ENCODE results near the gene VPS51. TPM values are rescaled to one million over a fixed set of nuclear protein-coding genes. Genes with fewer than 3 reads are reported as not detected.

The VPS51 gene
- polyA plus RNA-seq, 1 donor (not counting 4 experiments of a cell fraction or from before 2014, with no cell fraction given), result 43.1 TPM

DNA sequence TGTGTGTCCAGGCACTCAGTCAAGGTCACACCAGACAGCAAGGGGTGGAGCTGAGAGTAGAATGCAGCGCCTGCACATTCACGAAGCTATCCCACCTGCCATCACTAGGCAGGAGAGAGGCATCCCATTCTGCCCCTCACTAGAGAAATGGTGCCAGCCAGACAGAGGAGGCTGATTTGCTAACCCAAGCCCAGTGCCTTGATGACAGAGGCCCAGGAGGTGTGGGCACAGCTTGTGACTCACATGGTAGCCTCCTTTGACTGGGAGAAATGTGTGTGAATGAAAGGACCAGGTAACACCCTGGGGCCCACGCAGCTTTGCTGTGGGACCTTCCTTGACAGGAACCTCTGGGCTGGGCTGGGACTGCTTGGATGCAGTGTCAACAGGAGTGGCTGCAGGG is 32.5 kb upstream of the VPS51 start:
- H3K27ac ChIP-seq (ENCODE audit: control insufficient read depth, insufficient read depth, low read length), result no peak overlapping the region
- no peaks in the 10 kb centered on the region for H3K9me1 ChIP-seq (ENCODE audit: control insufficient read depth, extremely low read depth, insufficient read depth, low read length)
- no peaks in the 10 kb centered on the region for H4K20me1 ChIP-seq (ENCODE audit: control insufficient read depth, extremely low read depth, insufficient read depth, low read length)
- H3K9me3 ChIP-seq (ENCODE audit: control insufficient read depth, low read depth, low read length), result no peaks in the 10 kb centered on the region
- H3K27me3 ChIP-seq (ENCODE audit: control insufficient read depth, extremely low read depth, insufficient read depth, low read length), result no peaks in the 10 kb centered on the region
- no peak overlapping the region for H3K9ac ChIP-seq (ENCODE audit: control insufficient read depth, extremely low read depth, insufficient read depth, low read length)
- FAIRE-seq (no peak), DNase-seq (ENCODE audit: low read depth, low spot score) (no peak)
- no peaks in the 10 kb centered on the region for H3K4me1 ChIP-seq (ENCODE audit: control insufficient read depth, extremely low read depth, insufficient read depth, low read length)
- H3K79me2 ChIP-seq (ENCODE audit: control insufficient read depth, insufficient read depth, low read length), result no peaks in the 10 kb centered on the region
- TF ChIP-seq, protein P1, sequence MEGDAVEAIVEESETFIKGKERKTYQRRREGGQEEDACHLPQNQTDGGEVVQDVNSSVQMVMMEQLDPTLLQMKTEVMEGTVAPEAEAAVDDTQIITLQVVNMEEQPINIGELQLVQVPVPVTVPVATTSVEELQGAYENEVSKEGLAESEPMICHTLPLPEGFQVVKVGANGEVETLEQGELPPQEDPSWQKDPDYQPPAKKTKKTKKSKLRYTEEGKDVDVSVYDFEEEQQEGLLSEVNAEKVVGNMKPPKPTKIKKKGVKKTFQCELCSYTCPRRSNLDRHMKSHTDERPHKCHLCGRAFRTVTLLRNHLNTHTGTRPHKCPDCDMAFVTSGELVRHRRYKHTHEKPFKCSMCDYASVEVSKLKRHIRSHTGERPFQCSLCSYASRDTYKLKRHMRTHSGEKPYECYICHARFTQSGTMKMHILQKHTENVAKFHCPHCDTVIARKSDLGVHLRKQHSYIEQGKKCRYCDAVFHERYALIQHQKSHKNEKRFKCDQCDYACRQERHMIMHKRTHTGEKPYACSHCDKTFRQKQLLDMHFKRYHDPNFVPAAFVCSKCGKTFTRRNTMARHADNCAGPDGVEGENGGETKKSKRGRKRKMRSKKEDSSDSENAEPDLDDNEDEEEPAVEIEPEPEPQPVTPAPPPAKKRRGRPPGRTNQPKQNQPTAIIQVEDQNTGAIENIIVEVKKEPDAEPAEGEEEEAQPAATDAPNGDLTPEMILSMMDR (optimal IDR thresholded peaks at IDR 0.05 in 1 of 3, IDR thresholded peaks at IDR 0.05 in 1 of 3, conservative IDR thresholded peaks at IDR 0.05 in 1 of 3; ENCODE audit: extremely low read depth in 1 of 3, insufficient read depth in 2 of 3, low read length in 3 of 3), result no peak
- no peak for TF ChIP-seq EZH2 (IDR thresholded peaks at IDR 0.05; ENCODE audit: low read length)
- H2AFZ ChIP-seq (ENCODE audit: control insufficient read depth, low read length), result no peak overlapping the region
- dilution Hi-C loops (cut with MboI; ENCODE audit: extremely low pct_ligation_motif_present, low sequenced_read_pairs), result no loop called here
- H3K4me2 ChIP-seq (ENCODE audit: control insufficient read depth, extremely low read depth, insufficient read depth, low read depth, low read length), result no peak overlapping the region
- H3K4me3 ChIP-seq (ENCODE audit: control insufficient read depth in 2 of 3, extremely low read depth in 1 of 3, insufficient read depth in 2 of 3, low read depth in 1 of 3, low read length in 3 of 3), result no peak overlapping the region
- no peaks in the 10 kb centered on the region for H3K36me3 ChIP-seq (ENCODE audit: control insufficient read depth in 2 of 2, extremely low read depth in 1 of 2, insufficient read depth in 2 of 2, low read length in 2 of 2)

DNA sequence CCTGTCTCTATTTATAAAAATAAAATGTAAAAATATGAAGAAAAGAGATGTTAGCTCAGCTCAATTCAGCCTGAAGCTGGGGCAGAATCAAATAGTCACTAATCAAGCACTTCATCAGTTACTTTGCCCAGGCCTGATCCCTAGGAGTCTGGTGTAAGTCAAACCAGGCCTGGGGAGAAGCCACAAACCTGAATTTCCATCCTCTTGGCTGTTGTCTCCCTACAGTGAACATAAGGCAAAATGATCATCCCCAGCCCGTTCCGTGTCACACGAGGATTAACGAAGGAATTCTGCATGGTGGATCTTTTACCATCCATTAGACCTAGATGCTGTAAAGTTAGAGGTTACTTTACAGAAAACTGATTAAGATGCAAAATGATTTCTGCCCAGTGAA is 31.2 kb upstream of the VPS51 start:
- Histone ChIP-seq H3K4me1 (ENCODE audit: control insufficient read depth, extremely low read depth, insufficient read depth, low read length) (no peaks in the 10 kb centered on the region), H3K27ac (ENCODE audit: control insufficient read depth, insufficient read depth, low read length) (no peak overlapping the region), H3K4me3 (ENCODE audit: control insufficient read depth in 2 of 3, extremely low read depth in 1 of 3, insufficient read depth in 2 of 3, low read depth in 1 of 3, low read length in 3 of 3) (no peak overlapping the region), H3K27me3 (ENCODE audit: control insufficient read depth, extremely low read depth, insufficient read depth, low read length) (no peaks in the 10 kb centered on the region), H3K36me3 (ENCODE audit: control insufficient read depth in 2 of 2, extremely low read depth in 1 of 2, insufficient read depth in 2 of 2, low read length in 2 of 2) (no peaks in the 10 kb centered on the region), H2AFZ (ENCODE audit: control insufficient read depth, low read length) (no peak overlapping the region), H3K9me3 (ENCODE audit: control insufficient read depth, low read depth, low read length) (no peaks in the 10 kb centered on the region), H3K9ac (ENCODE audit: control insufficient read depth, extremely low read depth, insufficient read depth, low read length) (no peak overlapping the region), H3K9me1 (ENCODE audit: control insufficient read depth, extremely low read depth, insufficient read depth, low read length) (no peaks in the 10 kb centered on the region), H3K4me2 (ENCODE audit: control insufficient read depth, extremely low read depth, insufficient read depth, low read depth, low read length) (no peak overlapping the region), H4K20me1 (ENCODE audit: control insufficient read depth, extremely low read depth, insufficient read depth, low read length) (no peaks in the 10 kb centered on the region), H3K79me2 (ENCODE audit: control insufficient read depth, insufficient read depth, low read length) (no peaks in the 10 kb centered on the region)
- no peak for TF ChIP-seq EZH2 (IDR thresholded peaks at IDR 0.05; ENCODE audit: low read length)
- TF ChIP-seq, protein P1 (optimal IDR thresholded peaks at IDR 0.05 in 1 of 3, IDR thresholded peaks at IDR 0.05 in 1 of 3, conservative IDR thresholded peaks at IDR 0.05 in 1 of 3; ENCODE audit: extremely low read depth in 1 of 3, insufficient read depth in 2 of 3, low read length in 3 of 3), result no peak
- FAIRE-seq, result no peak
- dilution Hi-C loops (cut with MboI; ENCODE audit: extremely low pct_ligation_motif_present, low sequenced_read_pairs), result no loop called here
- DNase-seq (ENCODE audit: low read depth, low spot score), result no peak
